Cardiac fibroblast (primary cell): ENCODE results near the gene RBPJL.

ENCODE experiments used
- DNase-seq, 2 donors: peaks; one replicate each; pipeline versions ENCODE4 v3.0.0 to v3.0.0-alpha.2; 2010; ENCODE audit warnings: low read depth in 2 of 2
- H3K4me3 ChIP-seq, 2 donors: replicated peaks in 1 of 2; 1 replicate in 1 of 2; 2 replicates in 1 of 2; pipeline ENCODE4 v1.5.1; 2011; ENCODE audit warnings: low read depth in 2 of 2, low read length in 2 of 2, mild to moderate bottlenecking in 2 of 2, moderate library complexity in 1 of 2
- TF ChIP-seq, protein P1 (sequence below): IDR thresholded peaks from one replicate; pipeline ENCODE4 v1.5.1; 2011; ENCODE audit warnings: low read depth, mild to moderate bottlenecking, low read length, inconsistent platforms

The RBPJL gene

GRCh38 chr20:45340236-45340847 is 33.7 kb downstream of the RBPJL start:
- TF ChIP-seq, protein P1, sequence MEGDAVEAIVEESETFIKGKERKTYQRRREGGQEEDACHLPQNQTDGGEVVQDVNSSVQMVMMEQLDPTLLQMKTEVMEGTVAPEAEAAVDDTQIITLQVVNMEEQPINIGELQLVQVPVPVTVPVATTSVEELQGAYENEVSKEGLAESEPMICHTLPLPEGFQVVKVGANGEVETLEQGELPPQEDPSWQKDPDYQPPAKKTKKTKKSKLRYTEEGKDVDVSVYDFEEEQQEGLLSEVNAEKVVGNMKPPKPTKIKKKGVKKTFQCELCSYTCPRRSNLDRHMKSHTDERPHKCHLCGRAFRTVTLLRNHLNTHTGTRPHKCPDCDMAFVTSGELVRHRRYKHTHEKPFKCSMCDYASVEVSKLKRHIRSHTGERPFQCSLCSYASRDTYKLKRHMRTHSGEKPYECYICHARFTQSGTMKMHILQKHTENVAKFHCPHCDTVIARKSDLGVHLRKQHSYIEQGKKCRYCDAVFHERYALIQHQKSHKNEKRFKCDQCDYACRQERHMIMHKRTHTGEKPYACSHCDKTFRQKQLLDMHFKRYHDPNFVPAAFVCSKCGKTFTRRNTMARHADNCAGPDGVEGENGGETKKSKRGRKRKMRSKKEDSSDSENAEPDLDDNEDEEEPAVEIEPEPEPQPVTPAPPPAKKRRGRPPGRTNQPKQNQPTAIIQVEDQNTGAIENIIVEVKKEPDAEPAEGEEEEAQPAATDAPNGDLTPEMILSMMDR = no peak
- H3K4me3 ChIP-seq = no peak overlapping the region
- DNase-seq = no peak

- no peak overlapping the region for H3K4me3 ChIP-seq
- no peak for DNase-seq
- TF ChIP-seq, protein P1 = no peak
These were observed 34.3 kb downstream of the RBPJL start for GRCh38 chr20:45340951-45341350.

DNA sequence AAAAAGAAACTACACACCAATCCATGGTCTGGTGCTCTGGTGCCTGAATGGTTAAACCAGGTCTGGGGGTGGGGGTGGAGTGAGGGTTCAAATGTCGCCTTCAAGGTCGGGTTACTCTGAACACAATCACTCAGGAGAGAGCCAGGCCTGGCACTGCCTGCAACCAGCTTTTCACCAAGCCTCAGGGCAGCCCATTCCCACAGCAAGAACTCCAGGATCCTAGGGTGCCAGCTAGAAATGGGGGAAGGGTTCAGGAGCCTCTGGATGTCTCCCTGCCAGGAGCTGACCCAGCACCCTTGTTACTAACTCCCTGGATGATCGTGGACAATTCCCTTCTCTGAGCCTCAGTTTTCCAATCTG is 34.9 kb downstream of the RBPJL start:
- TF ChIP-seq, protein P1 = no peak
- no peak overlapping the region for H3K4me3 ChIP-seq

GRCh38 chr20:45341939-45342854 is 35.6 kb downstream of the RBPJL start:
- TF ChIP-seq, protein P1 = no peak
- peak overlapping the region in 1 of 2 donors; percentile 28 for H3K4me3 ChIP-seq
- DNase-seq = peak in 1 of 2 donors; percentile 62

More for the DNA sequence above, 34.9 kb downstream of the RBPJL start:
- DNase-seq = no peak

DNA sequence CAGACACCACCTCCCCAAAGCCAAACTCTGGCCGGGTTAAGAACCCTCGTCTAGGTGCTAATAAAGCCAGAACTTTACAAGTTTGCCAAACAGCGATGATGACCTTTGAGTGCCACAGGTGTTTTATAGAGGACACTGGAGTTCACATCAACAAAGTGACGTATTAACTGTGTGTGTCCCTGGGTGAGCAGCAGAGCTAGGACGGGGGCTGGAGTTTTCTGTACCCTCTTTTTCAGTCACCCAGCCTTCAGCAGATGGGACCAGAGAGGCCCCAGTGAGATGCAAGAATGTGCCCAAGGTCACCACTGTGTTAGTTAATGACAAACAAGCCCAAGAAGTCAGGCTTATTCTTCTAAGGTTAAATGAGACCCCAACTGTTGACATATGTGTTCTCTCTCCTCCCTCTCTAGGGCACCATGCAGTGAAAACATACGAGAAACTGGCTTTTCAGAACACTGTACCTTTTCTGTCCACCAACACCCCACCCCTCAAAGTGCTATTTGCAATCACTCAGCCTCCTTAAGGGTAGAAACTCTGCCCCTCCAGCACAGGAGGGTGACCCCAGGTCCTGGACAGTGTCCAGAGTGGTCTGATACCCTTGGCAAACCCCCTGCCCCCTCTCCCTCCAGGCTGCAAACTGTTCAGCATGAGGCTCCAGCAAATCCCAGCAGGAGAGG is 36.4 kb downstream of the RBPJL start:
- no peak overlapping the region for H3K4me3 ChIP-seq
- TF ChIP-seq, protein P1 = no peak

GRCh38 chr20:45343532-45344167 is 37.0 kb downstream of the RBPJL start:
- no peak for DNase-seq
- peak overlapping the region in 1 of 2 donors; percentile 32 for H3K4me3 ChIP-seq
- TF ChIP-seq, protein P1 = no peak

More for the DNA sequence above, 36.4 kb downstream of the RBPJL start:
- no peak for DNase-seq
